ENCODE data around the gene RFC2. TPM values are rescaled to one million over a fixed set of nuclear protein-coding genes. Genes with fewer than 3 reads are reported as not detected.

The RFC2 gene
- total and polyA plus RNA-seq, 2 of the 8 experiments (the other 6 are each of a cell fraction or from before 2014, with no cell fraction given), result 52.9 to 85.4 TPM

GRCh38 chr7:74216361-74216761 lies 37.8 kb downstream of the RFC2 start:
- Histone ChIP-seq H4K8ac (ENCODE audit: extremely low read depth, insufficient read depth, low read length) (no peak overlapping the region), H2BK120ac (replicated peaks; ENCODE audit: low read depth, low read length) (no peak overlapping the region), H3K9ac (replicated peaks in 1 of 4; ENCODE audit: extremely low read depth in 1 of 4, low read depth in 3 of 4, low read length in 3 of 4) (no peak overlapping the region), H3K4ac (replicated peaks; ENCODE audit: insufficient read length, low read depth, low read length) (no peak overlapping the region), H3K18ac (ENCODE audit: extremely low read depth, low read length) (no peak overlapping the region), H3K9me3 (ENCODE audit: insufficient read depth in 2 of 2, low read depth in 1 of 2, low read length in 1 of 2) (no peaks in the 10 kb centered on the region), H3K23me2 (ENCODE audit: low read depth, low read length) (no peaks in the 10 kb centered on the region), H2BK20ac (ENCODE audit: low read length) (no peak overlapping the region), H3K4me2 (ENCODE audit: insufficient read depth in 1 of 2, low read depth in 2 of 2, low read length in 2 of 2) (no peak overlapping the region), H3K27ac (ENCODE audit: low read depth, low read length) (no peak overlapping the region), H3K27me3 (replicated peaks in 1 of 4; ENCODE audit: control insufficient read depth in 3 of 4, extremely low read depth in 1 of 4, insufficient read depth in 3 of 4, low read length in 3 of 4) (no peaks in the 10 kb centered on the region), H4K91ac (replicated peaks; ENCODE audit: insufficient read length, low read length) (no peak overlapping the region), H3K79me1 (ENCODE audit: low read depth, low read length) (no peaks in the 10 kb centered on the region), H4K5ac (ENCODE audit: insufficient read length, low read depth, low read length) (no peak overlapping the region), H3K14ac (ENCODE audit: insufficient read length) (no peak overlapping the region), H3K56ac (replicated peaks; ENCODE audit: insufficient read length, low read depth, low read length) (no peak overlapping the region), H3K23ac (ENCODE audit: insufficient read length) (no peak overlapping the region), H3K4me3 (ENCODE audit: extremely low read depth in 1 of 4, insufficient read depth in 2 of 4, low read depth in 3 of 4, low read length in 4 of 4) (no peak overlapping the region), H3K36me3 (ENCODE audit: control insufficient read depth in 2 of 4, insufficient read depth in 4 of 4, low read length in 3 of 4) (no peaks in the 10 kb centered on the region), H4K20me1 (replicated peaks in 1 of 2; ENCODE audit: control insufficient read depth in 1 of 2, insufficient read depth in 2 of 2, low read length in 2 of 2) (no peaks in the 10 kb centered on the region), H2AK5ac (ENCODE audit: low read depth, low read length) (no peak overlapping the region), H3K4me1 (replicated peaks in 1 of 4; ENCODE audit: control insufficient read depth in 3 of 4, insufficient read depth in 4 of 4, low read length in 3 of 4) (peaks cover 0 to 2% (median 0%) of the 10 kb centered on the region in 4 experiments; a peak in 4 of 7 replicates), H2BK12ac (ENCODE audit: low read depth, low read length) (no peak overlapping the region), H2AFZ (ENCODE audit: low read length) (no peak overlapping the region), H2BK5ac (ENCODE audit: low read depth, low read length) (no peak overlapping the region), H3K79me2 (ENCODE audit: control insufficient read depth in 1 of 2, insufficient read depth in 2 of 2, low read length in 2 of 2) (no peaks in the 10 kb centered on the region), H2BK15ac (ENCODE audit: low read length) (no peak overlapping the region)
- ChIA-PET CTCF (ENCODE audit: partially characterized antibody) (interaction anchor here (0.5 to 2.5 kb wide), 7 partner anchors 10 to 777 kb away, joined by 3 to 15 read pairs (median 3); no protein-coding TSS in a partner anchor), POLR2A (ENCODE audit: partially characterized antibody) (interaction anchor here (1.3 to 1.7 kb wide), 3 partner anchors 13 to 42 kb away, joined by 3 to 4 read pairs (median 3); no protein-coding TSS in a partner anchor)
- FAIRE-seq (no peak), DNase-seq (ENCODE audit: low read depth in 1 of 2, low spot score in 2 of 2) (no peak)
- 86% methylated on average over 8 of the region's 8 CpGs; no CpG with 5 or more reads in 1 of the 2 experiments for WGBS, 2 experiments (ENCODE audit: extremely low coverage in 1 of 2, insufficient coverage in 1 of 2, insufficient read length in 1 of 2, insufficient replicate concordance in 2 of 2, low coverage in 1 of 2, low lambda C conversion rate in 2 of 2, missing lambda C conversion rate in 1 of 2)
- TF ChIP-seq SRF (IDR thresholded peaks at IDR 0.05; ENCODE audit: low read depth, low read length), result no peak
- TF ChIP-seq SP2 (IDR thresholded peaks at IDR 0.05; ENCODE audit: low read length), result no peak
- no peak for TF ChIP-seq KDM4A (IDR thresholded peaks at IDR 0.05; ENCODE audit: low read depth, low read length, severe bottlenecking)
- TF ChIP-seq YY1 (IDR thresholded peaks at IDR 0.05; ENCODE audit: low read depth, low read length), result no peak
- no peak for TF ChIP-seq SIN3A (conservative IDR thresholded peaks at IDR 0.05 in 1 of 2, IDR thresholded peaks at IDR 0.05 in 1 of 2; ENCODE audit: low read depth in 1 of 2, low read length in 2 of 2)
- no peak for TF ChIP-seq CTCF (IDR thresholded peaks at IDR 0.05; ENCODE audit: control extremely low read depth in 1 of 3, insufficient read depth in 1 of 3, low read depth in 1 of 3, low read length in 3 of 3)
- TF ChIP-seq ATF3 (IDR thresholded peaks at IDR 0.05; ENCODE audit: insufficient read depth, low read depth, low read length), result no peak
- TF ChIP-seq RXRA (IDR thresholded peaks at IDR 0.05; ENCODE audit: insufficient read depth, low read depth, low read length), result no peak
- no peak for TF ChIP-seq CEBPB (IDR thresholded peaks at IDR 0.05; ENCODE audit: low read depth, low read length)
- no peak for TF ChIP-seq JUN (IDR thresholded peaks at IDR 0.05; ENCODE audit: low read depth, low read length)
- TF ChIP-seq MAFK (IDR thresholded peaks at IDR 0.05; ENCODE audit: low read depth, low read length), result no peak

All from H1 (cell line).